GM20000 (cell line): ENCODE measurements around the gene ACOT11.

Source experiments
- DNase-seq: peaks from one replicate; pipeline ENCODE4 v3.0.0; 2012; ENCODE audit warnings: low spot score
- CTCF ChIP-seq: IDR thresholded peaks from 2 replicates; pipeline ENCODE4 v1.5.1; 2012; ENCODE audit warnings: mild to moderate bottlenecking, control low read depth; ENCODE audit errors: extremely low read depth, missing control alignments

The ACOT11 gene

GRCh38 chr1:54547601-54548388, at the start of gene ACOT11:
Gene ACOT11 (plus strand): TSS chr1:54548228. CDS start chr1:54548310, 82 bp downstream.
- TF ChIP-seq CTCF: no peak
- no peak for DNase-seq

GRCh38 chr1:54498383-54499096, 49.5 kb upstream of the ACOT11 start:
- DNase-seq: no peak
- TF ChIP-seq CTCF: no peak

- DNase-seq: no peak
- TF ChIP-seq CTCF: no peak
Measured at GRCh38 chr1:54499097-54499359, 49.0 kb upstream of the ACOT11 start.

GRCh38 chr1:54499360-54500106, 48.5 kb upstream of the ACOT11 start:
- no peak for DNase-seq
- TF ChIP-seq CTCF: no peak

- no peak for TF ChIP-seq CTCF
- DNase-seq: no peak
Measured at GRCh38 chr1:54500107-54500431, 48.0 kb upstream of the ACOT11 start.

GRCh38 chr1:54501849-54502248, 46.2 kb upstream of the ACOT11 start:
- no peak for TF ChIP-seq CTCF
- no peak for DNase-seq

- DNase-seq: no peak
- no peak for TF ChIP-seq CTCF
Measured at GRCh38 chr1:54502342-54502741, 45.7 kb upstream of the ACOT11 start.
